GM12874 (cell line): Measurements from ENCODE around the gene ATP5F1E.

Experiments used
- CTCF ChIP-seq: IDR thresholded peaks from 2 replicates; pipeline ENCODE4 v1.5.1; 2011; ENCODE audit warnings: low read depth, mild to moderate bottlenecking, control low read depth, low read length, moderate library complexity; ENCODE audit not compliant: insufficient read depth

The ATP5F1E gene

GRCh38 chr20:59013959-59014608 is 18.1 kb downstream of the ATP5F1E start:
- TF ChIP-seq CTCF, result no peak

- TF ChIP-seq CTCF, result no peak
Observed at GRCh38 chr20:59013031-59013951, 18.8 kb downstream of the ATP5F1E start.

- no peak for TF ChIP-seq CTCF
Observed at GRCh38 chr20:59010995-59011873, 20.9 kb downstream of the ATP5F1E start.

- no peak for TF ChIP-seq CTCF
Observed at GRCh38 chr20:59010321-59010994, 21.7 kb downstream of the ATP5F1E start.

- no peak for TF ChIP-seq CTCF
Observed at GRCh38 chr20:59008715-59009336, 23.3 kb downstream of the ATP5F1E start.

GRCh38 chr20:59007665-59008511 is 24.2 kb downstream of the ATP5F1E start:
- no peak for TF ChIP-seq CTCF
